IMR-90 (cell line): ENCODE measurements around the gene RAB30. TPM values are rescaled to one million over a fixed set of nuclear protein-coding genes. Genes with fewer than 3 reads are reported as not detected.
A peak's percentile ranks its signal among the peaks of the same experiment; 100 is the strongest.

Experiments used
- ATAC-seq: fragments of 200-7000 bp; cut with Tn5 transposase; 2 replicates; pipeline ENCODE4 v1.9.1; 2020; ENCODE audit warnings: low read depth, mild to moderate bottlenecking, moderate library complexity
- BruUV-seq: library from RNA; stranded (reverse); fragments of 400-500 nt; replicated peaks from 2 replicates; lab custom pipeline; 2021; lab: Mats Ljungman, UMichigan
- CTCF ChIA-PET: fragments of 300-600 bp; formaldehyde crosslinking; extraction: SDS; loops from one replicate; lab custom pipeline; 2021; ENCODE audit warnings: antibody characterized with exemption; lab: Yijun Ruan, JAX
- POLR2A ChIA-PET: fragments of 300-600 bp; sonication (Branson Sonifier 250); formaldehyde crosslinking; loops from one replicate; lab custom pipeline; 2022; ENCODE audit warnings: antibody characterized with exemption; ENCODE audit not compliant: unreplicated experiment; lab: Charles Lee
- DNase-seq: peaks from one replicate; pipeline ENCODE4 v3.0.0; 2013
- H2AFZ ChIP-seq: replicated peaks from 2 replicates; pipeline ENCODE3; 2013; ENCODE audit warnings: low read length, mild to moderate bottlenecking; ENCODE audit not compliant: poor library complexity
- H2AK5ac ChIP-seq: 2 replicates; pipeline ENCODE4 v1.6.1; 2013; ENCODE audit warnings: low read depth, low read length, inconsistent platforms
- H2AK9ac ChIP-seq: replicated peaks from 2 replicates; pipeline ENCODE3; 2013; ENCODE audit warnings: mild to moderate bottlenecking, low read depth, low read length, moderate library complexity; ENCODE audit not compliant: poor library complexity
- H2BK120ac ChIP-seq: 2 replicates; pipeline ENCODE4 v1.6.1; 2013; ENCODE audit warnings: low read depth, low read length, inconsistent platforms
- H2BK15ac ChIP-seq: 3 replicates; pipeline ENCODE4 v1.6.1; 2013; ENCODE audit warnings: low read depth, low read length, inconsistent platforms
- H2BK20ac ChIP-seq: 2 replicates; pipeline ENCODE4 v1.6.1; 2013; ENCODE audit warnings: low read depth, mild to moderate bottlenecking, inconsistent platforms, low read length, moderate library complexity
- H2BK5ac ChIP-seq: 2 replicates; pipeline ENCODE4 v1.6.1; 2013; ENCODE audit warnings: mild to moderate bottlenecking, low read depth, low read length, inconsistent platforms; ENCODE audit not compliant: poor library complexity, severe bottlenecking
- H3K14ac ChIP-seq: replicated peaks from 2 replicates; pipeline ENCODE4 v1.6.1; 2013; ENCODE audit warnings: low read depth, low read length, inconsistent platforms
- H3K18ac ChIP-seq: 2 replicates; pipeline ENCODE4 v1.6.1; 2013; ENCODE audit warnings: low read depth, low read length, control low read depth
- H3K23ac ChIP-seq: 2 replicates; pipeline ENCODE4 v1.6.1; 2013; ENCODE audit warnings: low read depth, low read length, inconsistent platforms
- H3K27ac ChIP-seq: 2 replicates; pipeline ENCODE4 v1.5.1; 2013; ENCODE audit warnings: mild to moderate bottlenecking, control low read depth, low read length; ENCODE audit not compliant: insufficient read depth
- H3K27me3 ChIP-seq: 2 replicates; pipeline ENCODE4 v1.6.1; 2013; ENCODE audit warnings: low read length; ENCODE audit not compliant: control insufficient read depth, insufficient read depth
- H3K36me3 ChIP-seq: 2 replicates; pipeline ENCODE4 v1.6.1; 2013; ENCODE audit warnings: low read length, mixed read lengths; ENCODE audit not compliant: control insufficient read depth, insufficient read depth
- H3K4ac ChIP-seq: 2 replicates; pipeline ENCODE4 v1.6.1; 2013; ENCODE audit warnings: low read depth, low read length, inconsistent platforms
- H3K4me1 ChIP-seq: 2 replicates; pipeline ENCODE4 v1.6.1; 2013; ENCODE audit warnings: low read length, mixed read lengths; ENCODE audit not compliant: control insufficient read depth, insufficient read depth
- H3K4me2 ChIP-seq: 2 replicates; pipeline ENCODE4 v1.6.1; 2013; ENCODE audit warnings: low read depth, mild to moderate bottlenecking, control low read depth, low read length, moderate library complexity
- H3K4me3 ChIP-seq: 2 replicates; pipeline ENCODE4 v1.5.1; 2013; ENCODE audit warnings: low read depth, mild to moderate bottlenecking, control low read depth, low read length, moderate library complexity; ENCODE audit not compliant: insufficient read depth
- H3K56ac ChIP-seq: 2 replicates; pipeline ENCODE4 v1.6.1; 2013; ENCODE audit warnings: low read length, inconsistent platforms; ENCODE audit not compliant: insufficient read depth; ENCODE audit errors: extremely low read depth
- H3K79me1 ChIP-seq, 2 experiments: 2 replicates each; pipeline ENCODE4 v1.6.1; 2013; ENCODE audit warnings: low read length in 2 of 2, inconsistent platforms in 1 of 2, low read depth in 1 of 2
- H3K9ac ChIP-seq: 2 replicates; pipeline ENCODE4 v1.6.1; 2013; ENCODE audit warnings: low read depth, low read length, control low read depth
- H3K9me1 ChIP-seq: 2 replicates; pipeline ENCODE4 v1.6.1; 2013; ENCODE audit warnings: low read length, inconsistent platforms; ENCODE audit not compliant: insufficient read depth
- H3K9me3 ChIP-seq: 2 replicates; pipeline ENCODE4 v1.6.1; 2013; ENCODE audit warnings: low read length; ENCODE audit not compliant: control insufficient read depth, insufficient read depth
- H4K20me1 ChIP-seq: 2 replicates; pipeline ENCODE4 v1.6.1; 2013; ENCODE audit warnings: low read length, inconsistent platforms; ENCODE audit not compliant: insufficient read depth
- H4K5ac ChIP-seq: 2 replicates; pipeline ENCODE4 v1.6.1; 2013; ENCODE audit warnings: mild to moderate bottlenecking, low read depth, low read length, control low read depth
- H4K8ac ChIP-seq, 2 experiments: 2 replicates each; pipeline ENCODE4 v1.6.1; 2013; ENCODE audit warnings: low read depth in 2 of 2, low read length in 2 of 2, control low read depth in 1 of 2, inconsistent platforms in 1 of 2
- H4K91ac ChIP-seq: 2 replicates; pipeline ENCODE4 v1.6.1; 2013; ENCODE audit warnings: low read depth, low read length, inconsistent platforms; ENCODE audit not compliant: insufficient read depth
- CTCF ChIP-seq: conservative IDR thresholded peaks from 2 replicates; pipeline ENCODE4 v1.5.1; 2012; ENCODE audit warnings: mild to moderate bottlenecking, low read depth, low read length, improper control_type of control experiment
- MAZ ChIP-seq: IDR thresholded peaks from 2 replicates; pipeline ENCODE4 v1.6.1; 2012; ENCODE audit warnings: low read depth, mild to moderate bottlenecking, low read length, improper control_type of control experiment, moderate library complexity, borderline replicate concordance
- RAD21 ChIP-seq: IDR thresholded peaks from 2 replicates; pipeline ENCODE4 v1.6.1; 2012; ENCODE audit warnings: low read length, improper control_type of control experiment
- SMC3 ChIP-seq: fragments of 150-350 bp; IDR thresholded peaks from 2 replicates; pipeline ENCODE4 v1.6.1; 2016; ENCODE audit warnings: low read depth, mild to moderate bottlenecking, antibody characterized with exemption, low read length, moderate library complexity
- dilution Hi-C: fragments of 300-500 bp; cut with HindIII; formaldehyde crosslinking; loops from one replicate; pipeline ENCODE4 v1.14.3; 2018; ENCODE audit warnings: low sequenced_read_pairs; ENCODE audit not compliant: unreplicated experiment
- in situ Hi-C: fragments of 300-500 bp; cut with MboI; formaldehyde crosslinking; loops from 3 replicates; pipeline ENCODE4 v1.14.3; 2019; ENCODE audit warnings: low sequenced_read_pairs, inconsistent platforms, mixed read lengths
- intact Hi-C: fragments of 100-400 bp; cut with micrococcal nuclease; formaldehyde crosslinking; loops from 2 replicates; pipeline ENCODE4 v1.10.0; 2022
- polyA plus RNA-seq, 3 experiments: library from polyadenylated mRNA; depleted of rRNA; stranded (reverse); fragments of >200 nt; gene quantifications; 2 replicates each; pipeline ENCODE4 v1.2.3, GENCODE V29; 2012; ENCODE audit warnings: low replicate concordance in 1 of 3
- total RNA-seq: library from RNA; depleted of rRNA; stranded (reverse); fragments of >200 nt; gene quantifications from 2 replicates; pipeline ENCODE4 v1.2.3, GENCODE V29; 2012

RAB30 gene
- total and polyA plus RNA-seq, 2 of the 4 experiments (the other 2 are of a cell fraction): 7.2 to 25.6 TPM

- intact Hi-C loops (loop anchor here (1.0 to 2.0 kb wide), 2 partner anchors 144 to 229 kb away; partner anchors contain the start of genes PCF11 and RAB30), dilution Hi-C loops (no loop called here), in situ Hi-C loops (no loop called here)
- ATAC-seq (peak; percentile 84), DNase-seq (peak; percentile 64)
- Histone ChIP-seq H4K20me1 (no peaks in the 10 kb centered on the region), H2AK5ac (no peak overlapping the region), H2AK9ac (no peak overlapping the region), H2BK5ac (no peak overlapping the region), H2BK15ac (no peak overlapping the region), H3K18ac (no peak overlapping the region), H3K9me3 (no peaks in the 10 kb centered on the region), H4K8ac (no peak overlapping the region), H3K4me1 (no peaks in the 10 kb centered on the region), H3K9ac (no peak overlapping the region), H4K5ac (no peak overlapping the region), H3K4ac (no peak overlapping the region), H3K36me3 (no peaks in the 10 kb centered on the region; the same call in 1 of the 2 replicates), H2AFZ (no peak overlapping the region), H2BK20ac (no peak overlapping the region), H3K27ac (no peak overlapping the region), H3K14ac (no peak overlapping the region), H3K4me2 (no peak overlapping the region), H3K23ac (no peak overlapping the region), H3K56ac (no peak overlapping the region), H2BK120ac (no peak overlapping the region), H3K9me1 (0 out of 2 replicates have a peak, but pooled peaks cover 3% of the 10 kb centered on the region), H3K27me3 (no peaks in the 10 kb centered on the region), H3K79me1 (no peaks in the 10 kb centered on the region; a peak in 1 of 4 replicates), H4K91ac (no peak overlapping the region), H3K4me3 (no peak overlapping the region)
- ChIA-PET CTCF (interaction anchor here (1.0 to 1.2 kb wide), 3 partner anchors 11 to 26 kb away, joined by 3 to 5 read pairs (median 4); partner anchors contain the start of gene DDIAS), POLR2A (no interaction called here)
- TF ChIP-seq SMC3: peak; percentile 58
- peak; percentile 52 for TF ChIP-seq RAD21
- no peak for TF ChIP-seq MAZ
- TF ChIP-seq CTCF: peak; percentile 69
- BruUV-seq: no TSS peak
Measured at GRCh38 chr11:82927264-82927880, 144.3 kb downstream of the RAB30 start.
